Measurements from ENCODE around the gene TGIF1.

- TF ChIP-seq, protein P1, sequence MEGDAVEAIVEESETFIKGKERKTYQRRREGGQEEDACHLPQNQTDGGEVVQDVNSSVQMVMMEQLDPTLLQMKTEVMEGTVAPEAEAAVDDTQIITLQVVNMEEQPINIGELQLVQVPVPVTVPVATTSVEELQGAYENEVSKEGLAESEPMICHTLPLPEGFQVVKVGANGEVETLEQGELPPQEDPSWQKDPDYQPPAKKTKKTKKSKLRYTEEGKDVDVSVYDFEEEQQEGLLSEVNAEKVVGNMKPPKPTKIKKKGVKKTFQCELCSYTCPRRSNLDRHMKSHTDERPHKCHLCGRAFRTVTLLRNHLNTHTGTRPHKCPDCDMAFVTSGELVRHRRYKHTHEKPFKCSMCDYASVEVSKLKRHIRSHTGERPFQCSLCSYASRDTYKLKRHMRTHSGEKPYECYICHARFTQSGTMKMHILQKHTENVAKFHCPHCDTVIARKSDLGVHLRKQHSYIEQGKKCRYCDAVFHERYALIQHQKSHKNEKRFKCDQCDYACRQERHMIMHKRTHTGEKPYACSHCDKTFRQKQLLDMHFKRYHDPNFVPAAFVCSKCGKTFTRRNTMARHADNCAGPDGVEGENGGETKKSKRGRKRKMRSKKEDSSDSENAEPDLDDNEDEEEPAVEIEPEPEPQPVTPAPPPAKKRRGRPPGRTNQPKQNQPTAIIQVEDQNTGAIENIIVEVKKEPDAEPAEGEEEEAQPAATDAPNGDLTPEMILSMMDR (IDR thresholded peaks at IDR 0.05): no peak
- no peak for TF ChIP-seq POLR2A (IDR thresholded peaks at IDR 0.05)
Measured at GRCh38 chr18:3502650-3503049, 52.7 kb downstream of the TGIF1 start.
